Ectodermal cell (in vitro differentiated cells): ENCODE results near the gene MYL5.

Source experiments
- H3K27ac ChIP-seq: 2 replicates; pipeline ENCODE4 v1.7.0; 2013; ENCODE audit warnings: mild to moderate bottlenecking, low read depth, low read length; ENCODE audit not compliant: insufficient read depth, poor library complexity, severe bottlenecking
- H3K27me3 ChIP-seq: 2 replicates; pipeline ENCODE4 v1.7.0; 2013; ENCODE audit warnings: mild to moderate bottlenecking, low read length; ENCODE audit not compliant: insufficient read depth, control insufficient read depth, poor library complexity, severe bottlenecking
- H3K36me3 ChIP-seq: one replicate; pipeline ENCODE4 v1.7.0; 2013; ENCODE audit warnings: low read length; ENCODE audit not compliant: control insufficient read depth, insufficient read depth
- H3K4me1 ChIP-seq: one replicate; pipeline ENCODE4 v1.7.0; 2013; ENCODE audit warnings: low read length; ENCODE audit not compliant: control insufficient read depth, insufficient read depth
- H3K4me3 ChIP-seq: 2 replicates; pipeline ENCODE4 v1.7.0; 2013; ENCODE audit warnings: low read depth, low read length, control low read depth; ENCODE audit not compliant: insufficient read depth
- H3K9me3 ChIP-seq: 2 replicates; pipeline ENCODE4 v1.7.0; 2013; ENCODE audit warnings: mild to moderate bottlenecking, low read length, moderate library complexity; ENCODE audit not compliant: control insufficient read depth
- WGBS, 2 experiments: methylation state at CpG; one replicate each; pipeline ENCODE4 v1.1.7; 2013; ENCODE audit warnings: missing lambda C conversion rate in 2 of 2; 5-methylcytosine and 5-hydroxymethylcytosine counted together

The MYL5 gene

GRCh38 chr4:657338-657833 lies 17.0 kb upstream of the MYL5 start:
- no peak overlapping the region for H3K4me3 ChIP-seq
- 95% methylated on average over 23 of the region's 23 CpGs for WGBS, 2 experiments
- H3K27ac ChIP-seq = no peak overlapping the region
- no peaks in the 10 kb centered on the region for H3K9me3 ChIP-seq
- no peaks in the 10 kb centered on the region for H3K27me3 ChIP-seq
- no peaks in the 10 kb centered on the region for H3K36me3 ChIP-seq
- H3K4me1 ChIP-seq = no peaks in the 10 kb centered on the region

- 94 to 95% methylated on average over 27 of the region's 27 CpGs for WGBS, 2 experiments
- Histone ChIP-seq H3K36me3 (no peaks in the 10 kb centered on the region), H3K27me3 (no peaks in the 10 kb centered on the region), H3K9me3 (no peaks in the 10 kb centered on the region), H3K4me3 (no peak overlapping the region), H3K27ac (no peak overlapping the region), H3K4me1 (no peaks in the 10 kb centered on the region)
These were observed 16.3 kb upstream of the MYL5 start for GRCh38 chr4:657834-658667.

GRCh38 chr4:658681-659667 lies 15.4 kb upstream of the MYL5 start:
- no peaks in the 10 kb centered on the region for H3K36me3 ChIP-seq
- H3K4me1 ChIP-seq = no peaks in the 10 kb centered on the region
- WGBS, 2 experiments = 94 to 95% methylated on average over 32 of the region's 32 CpGs
- H3K4me3 ChIP-seq = no peak overlapping the region
- H3K9me3 ChIP-seq = no peaks in the 10 kb centered on the region
- no peaks in the 10 kb centered on the region for H3K27me3 ChIP-seq
- H3K27ac ChIP-seq = no peak overlapping the region

GRCh38 chr4:659851-660250 lies 14.5 kb upstream of the MYL5 start:
- no peaks in the 10 kb centered on the region for H3K36me3 ChIP-seq
- no peak overlapping the region for H3K27ac ChIP-seq
- H3K4me1 ChIP-seq = no peaks in the 10 kb centered on the region
- H3K4me3 ChIP-seq = no peak overlapping the region
- no peaks in the 10 kb centered on the region for H3K27me3 ChIP-seq
- no peaks in the 10 kb centered on the region for H3K9me3 ChIP-seq
- WGBS, 2 experiments = 96 to 97% methylated on average over 8 of the region's 8 CpGs

GRCh38 chr4:660401-660800 lies 13.9 kb upstream of the MYL5 start:
- no peaks in the 10 kb centered on the region for H3K27me3 ChIP-seq
- H3K27ac ChIP-seq = no peak overlapping the region
- no peaks in the 10 kb centered on the region for H3K9me3 ChIP-seq
- H3K4me1 ChIP-seq = no peaks in the 10 kb centered on the region
- no peak overlapping the region for H3K4me3 ChIP-seq
- WGBS, 2 experiments = 94% methylated on average over 10 of the region's 10 CpGs
- no peaks in the 10 kb centered on the region for H3K36me3 ChIP-seq

GRCh38 chr4:661231-661630 lies 13.1 kb upstream of the MYL5 start:
- Histone ChIP-seq H3K9me3 (no peaks in the 10 kb centered on the region), H3K27me3 (no peaks in the 10 kb centered on the region), H3K27ac (no peak overlapping the region), H3K4me1 (no peaks in the 10 kb centered on the region), H3K4me3 (no peak overlapping the region), H3K36me3 (no peaks in the 10 kb centered on the region)
- 81 to 87% methylated on average over 3 of the region's 3 CpGs for WGBS, 2 experiments

- Histone ChIP-seq H3K27ac (no peak overlapping the region), H3K27me3 (no peaks in the 10 kb centered on the region), H3K4me3 (no peak overlapping the region), H3K4me1 (no peaks in the 10 kb centered on the region), H3K36me3 (no peaks in the 10 kb centered on the region), H3K9me3 (no peaks in the 10 kb centered on the region)
- 95% methylated on average over 42 of the region's 42 CpGs for WGBS, 2 experiments
These were observed 12.2 kb upstream of the MYL5 start for GRCh38 chr4:661881-662761.

GRCh38 chr4:663046-663437 lies 11.3 kb upstream of the MYL5 start:
- Histone ChIP-seq H3K4me3 (peak overlapping the region; percentile 52), H3K4me1 (no peaks in the 10 kb centered on the region), H3K27me3 (no peaks in the 10 kb centered on the region), H3K27ac (no peak overlapping the region), H3K9me3 (no peaks in the 10 kb centered on the region), H3K36me3 (no peaks in the 10 kb centered on the region)
- WGBS, 2 experiments = 84 to 86% methylated on average over 20 of the region's 20 CpGs

- H3K27me3 ChIP-seq = no peaks in the 10 kb centered on the region
- H3K4me3 ChIP-seq = peak overlapping the region; percentile 52
- no peak overlapping the region for H3K27ac ChIP-seq
- H3K9me3 ChIP-seq = no peaks in the 10 kb centered on the region
- H3K36me3 ChIP-seq = no peaks in the 10 kb centered on the region
- no peaks in the 10 kb centered on the region for H3K4me1 ChIP-seq
- WGBS, 2 experiments = 50 to 53% methylated on average over 80 of the region's 80 CpGs
These were observed 10.6 kb upstream of the MYL5 start for GRCh38 chr4:663438-664428.
